Measurements from ENCODE around the gene MFN2.

The MFN2 gene

DNA sequence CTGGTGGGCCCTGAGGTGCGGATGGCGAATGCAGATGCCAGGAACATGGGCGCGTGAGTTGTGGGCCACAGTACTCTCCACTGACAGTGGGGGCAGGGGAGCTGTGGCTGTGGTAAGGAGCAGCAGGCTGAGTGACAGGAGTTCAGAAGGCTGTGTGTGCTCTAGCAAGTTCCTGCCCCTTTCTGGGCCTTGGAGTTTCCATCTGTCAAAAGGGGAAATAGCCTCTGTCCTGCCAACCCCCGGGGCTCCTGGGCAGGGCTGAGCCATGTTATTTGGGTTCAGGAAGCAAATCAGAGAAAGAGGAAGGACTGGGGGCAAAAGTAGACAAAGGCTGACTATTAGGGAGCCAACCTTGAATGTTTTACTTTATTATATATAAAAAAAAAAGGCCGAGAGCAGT is 19.5 kb upstream of the MFN2 start:
- DNase-seq, result no peak

DNA sequence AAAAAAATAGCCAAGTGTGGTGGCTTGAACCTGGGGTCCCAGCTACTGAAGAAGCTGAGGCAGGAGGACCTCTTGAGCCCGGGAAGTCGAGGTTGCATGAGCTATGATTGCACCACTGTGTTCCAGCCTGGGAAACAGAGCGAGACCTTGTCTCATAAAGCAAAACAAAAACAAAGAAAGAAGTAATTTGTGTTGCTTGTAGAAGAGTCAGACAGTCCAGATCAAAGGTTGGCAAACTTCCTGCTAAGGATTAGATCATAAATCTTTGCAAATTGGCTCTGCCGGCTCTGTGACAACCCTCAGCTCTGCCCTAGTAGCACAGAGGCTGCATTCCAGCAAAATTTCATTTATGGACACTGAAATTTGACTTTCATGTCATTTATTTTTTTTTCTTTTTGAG is 19.0 kb upstream of the MFN2 start:
- DNase-seq, result no peak

DNA sequence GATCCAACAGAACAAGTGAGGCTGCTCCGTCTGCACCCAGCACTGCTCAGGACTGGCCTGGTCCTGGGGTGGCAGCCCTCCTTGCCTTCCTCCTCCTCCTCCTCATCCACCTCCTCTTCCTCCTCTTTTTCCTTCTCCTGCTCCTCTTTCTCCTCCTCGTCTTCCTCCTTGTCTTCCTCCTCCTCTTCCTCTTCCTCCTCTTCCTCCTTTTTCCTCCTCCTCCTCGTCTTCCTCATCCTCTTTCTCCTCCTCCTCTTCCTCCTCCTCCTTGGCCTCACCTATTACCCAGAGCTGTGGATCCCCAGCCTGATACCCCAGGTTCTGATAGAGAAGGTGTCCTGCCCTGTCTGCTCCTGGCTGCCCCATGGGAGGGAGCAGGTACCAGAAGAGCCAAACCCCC is 16.6 kb upstream of the MFN2 start:
- no peak for DNase-seq

DNA sequence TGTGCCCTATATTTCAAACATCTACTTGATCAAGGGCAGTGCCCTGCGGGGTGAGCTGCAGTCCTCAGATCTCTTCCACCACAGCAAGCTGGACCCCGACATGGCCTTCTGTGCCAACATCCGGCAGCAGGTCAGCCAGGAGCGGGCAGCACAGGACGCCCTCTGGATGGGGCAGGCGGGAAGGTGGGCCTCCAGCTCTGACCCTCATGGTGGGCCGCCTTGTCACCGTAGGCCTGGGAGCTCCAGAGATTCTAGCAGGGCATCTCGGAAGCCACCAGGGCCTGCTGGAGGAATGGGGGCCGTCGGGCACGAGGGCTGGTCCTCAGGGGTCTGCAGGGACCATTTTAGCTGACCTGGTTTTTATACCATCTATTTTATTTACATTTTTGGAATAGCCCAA is 15.6 kb upstream of the MFN2 start:
- no peak for DNase-seq

DNA sequence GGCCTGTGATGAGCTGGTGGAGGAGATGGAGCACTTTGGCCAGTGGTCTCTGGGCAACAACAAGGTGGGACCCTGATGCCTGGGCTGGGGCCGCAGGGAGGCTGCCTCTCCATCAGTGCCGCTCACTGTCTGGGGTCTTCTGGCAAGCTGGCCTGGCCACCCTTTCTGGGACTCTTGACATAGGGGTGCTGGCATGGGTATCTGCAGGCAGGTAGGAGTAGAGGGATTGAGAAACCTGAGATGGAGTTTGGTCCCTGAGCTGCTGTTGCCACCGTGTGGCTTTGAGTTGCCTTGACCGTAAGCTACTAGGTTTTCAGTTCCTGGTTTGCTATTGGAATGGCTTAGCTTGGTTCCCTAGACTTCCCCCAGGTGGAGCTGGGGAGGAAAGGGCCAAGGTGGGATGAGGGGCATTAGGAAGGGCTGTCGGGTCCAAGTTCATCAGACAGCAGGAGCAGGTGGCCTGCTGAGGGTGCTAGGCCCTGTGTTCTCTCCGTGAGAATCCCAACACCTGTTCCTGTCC is 13.2 kb upstream of the MFN2 start:
- DNase-seq, result peak; percentile 14

DNA sequence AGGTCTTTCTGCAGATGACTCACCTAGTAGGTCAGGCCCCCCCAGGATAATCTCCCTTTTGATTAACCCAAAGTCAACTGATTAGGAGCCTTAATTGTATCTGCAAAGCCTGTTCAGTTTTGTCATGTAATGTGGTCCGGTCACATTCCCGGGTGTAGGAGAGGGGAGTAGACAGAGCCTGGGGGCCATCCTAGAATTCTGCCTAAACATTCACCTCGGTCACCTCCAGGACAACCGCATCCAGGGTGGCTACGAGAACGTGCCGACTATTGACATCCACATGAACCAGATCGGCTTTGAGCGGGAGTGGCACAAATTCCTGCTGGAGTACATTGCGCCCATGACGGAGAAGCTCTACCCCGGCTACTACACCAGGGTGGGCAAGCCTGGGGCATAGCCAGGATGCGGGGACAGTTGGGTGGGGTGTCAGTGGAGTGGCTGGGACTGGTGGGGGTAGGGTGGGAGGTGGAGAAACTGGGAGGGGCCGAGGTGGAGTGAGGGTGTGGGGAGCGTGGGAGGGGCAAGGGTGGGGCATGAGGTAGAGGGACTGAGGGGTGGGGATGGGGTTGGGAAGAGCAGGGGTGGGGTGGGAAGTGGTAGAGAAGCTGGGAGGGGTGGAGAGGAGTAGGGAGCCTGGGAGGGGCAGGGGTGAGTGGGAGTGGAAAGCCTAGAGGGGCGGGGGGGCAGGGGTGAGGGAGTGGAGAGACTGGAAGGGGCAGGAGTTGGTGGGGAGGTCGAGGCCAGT is 9.6 kb upstream of the MFN2 start:
- DNase-seq, result no peak

DNA sequence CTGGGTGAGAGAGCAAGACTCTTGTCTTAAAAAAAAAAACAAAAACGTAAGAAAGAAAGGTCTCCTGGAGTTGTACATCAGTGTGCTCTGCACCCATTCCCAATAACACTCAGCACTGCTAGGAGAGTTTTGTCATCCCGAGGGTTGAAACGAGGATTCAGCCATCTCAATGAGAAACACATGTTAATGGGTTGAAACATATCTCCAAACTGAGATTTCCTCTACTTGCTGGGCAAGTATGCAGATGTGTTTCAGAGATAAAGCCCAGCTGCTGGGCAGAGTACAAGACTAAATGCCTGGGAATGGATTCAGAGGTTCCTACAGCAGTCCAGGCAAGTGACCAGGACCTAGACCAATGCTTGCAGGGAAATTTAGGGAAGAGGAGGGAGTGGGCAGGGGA is 2.6 kb upstream of the MFN2 start:
- peak; percentile 47 for DNase-seq

DNA sequence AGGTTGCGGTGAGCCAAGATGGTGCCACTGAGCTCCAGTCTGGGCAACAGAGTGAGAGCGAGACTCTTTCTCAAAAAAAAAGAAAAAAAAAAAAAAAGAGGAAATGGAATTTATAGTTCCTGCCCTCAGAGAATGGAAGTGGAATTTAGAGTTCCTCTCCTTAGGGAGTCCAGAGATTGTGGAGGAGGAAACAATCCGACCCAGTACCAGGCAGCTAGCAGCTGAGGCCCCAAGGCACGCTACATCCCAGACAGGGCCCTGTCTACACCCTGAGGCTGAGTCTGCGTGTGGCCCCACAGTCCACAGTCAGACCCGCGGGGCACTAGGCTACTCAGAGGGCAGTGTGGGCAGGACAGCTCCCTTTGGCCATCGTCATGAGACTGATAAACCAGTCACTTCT is 1.9 kb upstream of the MFN2 start:
- DNase-seq, result no peak

DNA sequence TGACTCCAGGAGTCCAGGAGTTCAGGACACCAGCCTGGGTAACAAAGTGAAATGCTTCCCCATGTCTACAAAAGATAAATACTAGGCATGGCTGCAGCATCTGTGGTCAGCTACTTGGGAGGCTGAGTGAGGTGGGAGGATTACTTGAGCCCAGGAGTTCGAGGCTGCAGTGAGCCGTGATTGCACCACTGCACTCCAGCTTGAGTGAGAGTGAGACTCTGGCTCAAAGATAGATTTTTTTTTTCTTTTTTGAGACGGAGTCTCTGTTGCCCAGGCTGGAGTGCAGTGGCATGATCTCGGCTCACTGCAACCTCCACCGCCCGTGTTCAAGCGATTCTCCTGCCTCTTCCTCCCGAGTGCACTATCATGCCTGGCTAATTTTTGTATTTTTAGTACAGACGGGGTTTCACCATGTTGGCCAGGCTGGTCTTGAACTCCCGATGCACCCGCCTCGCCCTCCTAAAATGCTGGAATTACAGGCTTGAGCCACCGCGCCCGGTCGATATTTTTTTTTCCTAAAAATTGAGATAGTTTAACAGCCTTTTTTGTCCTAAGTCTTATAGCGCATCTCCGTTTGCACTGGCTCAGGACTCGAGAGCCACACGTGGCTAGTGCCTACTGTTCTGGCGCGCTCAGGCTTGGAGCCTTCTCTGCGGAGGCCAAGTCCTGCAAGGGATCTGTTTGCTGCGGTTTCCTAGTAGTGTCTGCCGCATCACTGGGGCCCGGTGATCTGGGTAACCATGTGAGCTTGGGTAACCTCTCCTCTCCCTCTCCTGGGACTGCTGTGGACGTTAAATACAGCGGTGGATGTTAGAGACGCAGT is 1.0 kb upstream of the MFN2 start:
- DNase-seq, result no peak

DNA sequence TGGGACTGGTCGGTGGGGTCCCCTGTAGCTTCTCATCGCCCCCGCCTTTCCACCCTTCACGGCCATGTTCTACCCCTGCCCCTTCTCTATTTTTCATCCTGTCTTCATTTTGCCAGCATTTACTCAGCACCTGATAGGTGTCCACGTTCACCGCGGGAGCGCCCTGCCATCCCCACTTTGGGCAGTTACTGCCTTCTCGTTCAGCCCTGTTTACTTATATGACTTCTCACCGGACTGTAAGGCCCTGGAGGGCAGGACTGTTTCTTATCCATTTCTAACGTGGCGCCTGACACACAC is 380 bp downstream of the MFN2 start:
- DNase-seq, result no peak

DNA sequence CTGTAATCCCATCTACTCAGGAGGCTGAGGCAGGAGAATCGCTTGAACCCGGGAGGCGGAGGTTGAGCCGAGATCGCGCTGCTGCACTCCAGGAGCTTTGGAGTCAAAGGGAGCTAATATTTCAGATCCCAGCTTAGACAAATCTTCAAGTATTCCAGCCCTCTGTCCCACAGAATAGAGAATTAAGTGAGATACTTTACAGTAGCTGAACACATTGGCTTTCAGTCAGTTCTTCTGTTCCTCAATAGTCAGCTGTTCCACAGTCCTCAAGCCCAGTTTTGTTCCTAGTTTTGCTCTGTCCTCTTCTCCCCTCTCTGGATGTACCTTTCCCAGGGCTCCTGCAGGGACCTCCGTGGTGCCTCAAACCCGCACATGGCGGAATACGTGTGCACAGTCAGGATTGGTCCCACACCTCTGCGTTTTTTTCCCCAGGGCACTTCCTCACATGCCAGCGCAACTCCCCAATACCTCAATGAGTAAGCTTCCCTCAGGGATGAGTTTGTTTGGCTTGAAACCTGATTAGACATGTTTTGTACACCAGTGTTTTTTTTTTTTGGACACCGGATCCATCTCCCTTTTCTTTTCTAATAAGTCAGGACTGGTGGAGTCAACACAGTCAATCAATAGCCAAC is 1.2 kb downstream of the MFN2 start:
- DNase-seq, result no peak

DNA sequence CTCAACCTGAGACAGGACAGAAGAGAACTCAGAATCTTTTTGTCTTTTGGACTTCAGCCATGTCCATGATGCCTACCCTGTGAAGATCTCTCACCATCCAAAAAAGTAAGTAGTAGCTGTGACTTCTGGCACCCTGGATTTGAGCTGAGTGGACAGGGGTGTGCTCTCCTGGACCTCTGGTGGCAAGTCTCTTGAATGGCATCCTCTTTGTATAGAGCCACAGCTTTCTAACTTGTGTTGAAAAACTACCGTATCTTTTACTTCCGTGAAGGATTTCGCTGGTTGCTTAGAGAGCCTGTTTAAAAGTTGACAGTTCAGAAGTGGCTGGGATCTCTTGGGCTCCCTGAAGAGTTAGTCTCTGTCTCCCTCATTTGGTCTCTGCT is 1.8 kb downstream of the MFN2 start:
- DNase-seq, result no peak

DNA sequence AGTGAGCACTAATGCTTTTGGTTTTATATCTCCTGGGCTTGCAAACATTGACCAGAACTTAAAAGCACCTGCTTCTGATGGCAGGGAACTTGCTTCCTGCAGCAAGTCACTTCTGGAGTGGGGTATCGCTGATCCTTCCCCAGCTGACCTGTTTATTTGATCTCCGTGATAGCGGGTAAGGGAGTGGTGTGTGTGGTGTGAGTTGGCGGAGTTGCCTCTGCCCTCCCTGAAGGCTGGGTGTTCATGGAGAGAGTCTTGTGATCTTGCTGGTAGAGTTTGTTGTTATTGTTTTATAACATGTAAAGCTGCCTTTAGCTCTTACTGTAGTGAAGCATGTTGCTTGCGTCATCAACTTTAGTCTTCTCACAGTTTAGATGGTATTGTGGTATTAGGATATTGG is 3.9 kb downstream of the MFN2 start:
- no peak for DNase-seq

DNA sequence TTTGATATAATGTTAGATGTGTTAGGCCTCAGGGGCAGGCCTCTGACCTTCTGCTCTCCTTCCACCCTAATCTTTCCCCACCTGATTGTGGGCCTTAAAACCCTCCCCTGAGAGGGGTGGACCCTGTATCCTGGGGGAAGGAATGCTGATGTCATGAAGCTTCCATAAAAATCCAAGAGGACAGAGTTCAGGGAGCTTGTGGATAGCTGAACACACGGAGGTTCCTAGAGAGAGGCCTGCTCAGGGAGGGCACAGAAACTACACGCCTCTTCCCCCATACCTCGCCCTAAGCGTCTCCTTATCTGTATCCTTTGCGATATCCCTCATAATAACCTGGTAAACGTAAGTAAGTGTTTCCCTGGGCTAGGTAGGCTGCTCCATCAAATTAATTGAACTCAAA is 4.3 kb downstream of the MFN2 start:
- no peak for DNase-seq

DNA sequence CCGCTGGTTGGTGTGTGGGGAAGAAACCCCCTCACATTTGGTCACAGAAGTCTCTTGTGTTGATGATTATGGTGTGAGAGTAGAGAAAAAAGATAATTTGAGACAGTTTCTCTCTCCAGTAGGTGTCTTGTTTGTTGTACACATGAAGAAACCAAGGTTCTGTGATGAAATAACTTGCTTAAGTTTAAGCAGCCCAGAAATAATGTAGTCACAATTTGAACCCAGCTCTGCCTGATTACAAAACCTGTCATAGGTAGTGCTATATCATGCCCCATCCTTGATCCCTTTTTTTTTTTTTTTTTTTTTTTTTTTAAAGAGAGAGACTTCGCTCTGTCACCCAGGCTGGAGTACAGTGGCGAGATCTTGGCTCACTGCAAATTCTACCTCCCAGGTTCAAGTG is 4.9 kb downstream of the MFN2 start:
- DNase-seq, result no peak

DNA sequence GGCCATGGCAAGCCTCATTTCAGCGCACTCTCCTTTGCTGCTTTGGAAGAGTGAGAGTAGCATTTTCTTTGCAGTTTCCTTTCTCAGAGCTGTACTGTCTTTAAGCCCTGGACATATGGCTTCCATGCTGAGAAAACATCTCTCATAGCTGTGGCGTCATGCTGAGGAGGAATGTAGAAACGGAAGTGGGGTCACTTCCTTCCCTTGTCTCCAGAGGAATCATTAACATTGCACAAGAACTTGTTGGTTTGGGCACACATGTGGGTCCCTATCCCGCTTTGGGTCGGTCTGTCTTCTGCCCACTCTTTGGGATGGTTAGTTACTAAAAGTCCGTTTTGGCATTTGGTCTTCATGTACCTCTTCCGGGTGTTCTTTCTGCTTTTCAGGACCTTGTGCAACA is 5.6 kb downstream of the MFN2 start:
- peak; percentile 56 for DNase-seq

DNA sequence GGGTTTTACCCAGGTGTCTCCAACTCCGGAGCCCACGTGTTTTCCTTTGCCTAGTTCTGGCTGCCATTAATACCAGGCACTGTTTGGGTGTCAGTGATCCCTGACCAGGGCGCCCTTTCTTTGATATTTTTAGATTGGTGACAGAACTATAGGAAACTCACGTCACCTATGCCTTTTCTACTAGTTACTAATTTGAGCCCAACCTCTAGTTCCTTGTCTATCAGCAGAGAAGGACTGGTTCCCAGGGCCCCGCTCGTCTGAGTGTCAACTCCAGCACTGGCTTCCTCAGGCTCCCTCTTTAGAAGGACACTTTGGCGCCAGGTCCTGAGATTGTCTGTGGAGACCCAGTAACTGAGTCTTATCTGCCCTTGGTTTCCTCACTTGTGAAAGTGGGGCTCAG is 9.4 kb downstream of the MFN2 start:
- DNase-seq, result no peak

DNA sequence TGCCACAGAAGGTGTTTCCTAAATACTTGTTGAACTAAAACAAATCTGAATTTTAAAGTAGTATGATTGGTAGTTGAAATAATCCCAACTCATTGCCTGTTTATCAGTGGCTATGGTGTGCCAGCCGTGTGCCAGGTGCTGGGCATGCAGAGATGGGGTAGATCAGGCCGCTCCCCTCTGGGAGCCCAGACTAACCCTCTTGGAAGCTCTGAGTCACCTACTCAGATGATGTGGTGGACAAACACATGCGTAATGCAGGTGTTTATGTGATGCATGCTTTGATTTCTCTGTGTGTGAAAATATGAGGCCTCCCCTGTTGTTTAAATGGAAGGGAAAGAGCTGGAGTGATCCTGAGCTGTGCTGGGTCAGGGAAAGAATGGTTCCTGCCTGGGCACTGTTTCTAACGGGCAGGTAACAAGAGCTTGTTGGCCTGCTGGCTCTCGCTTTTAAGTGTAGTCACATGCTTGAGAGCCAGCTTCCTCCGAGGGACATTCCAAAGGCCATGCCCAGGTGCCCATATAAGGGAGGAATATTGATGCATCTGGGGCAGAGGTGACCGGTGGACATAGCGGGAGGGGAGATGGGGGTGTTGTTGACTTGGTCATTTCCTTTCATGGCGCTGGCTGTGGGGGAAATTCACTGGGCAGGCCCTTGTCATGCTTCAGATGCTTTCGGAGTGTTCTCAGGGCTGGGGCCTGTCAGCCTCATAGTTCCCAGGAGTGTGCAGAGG is 10.2 kb downstream of the MFN2 start:
- DNase-seq, result no peak

DNA sequence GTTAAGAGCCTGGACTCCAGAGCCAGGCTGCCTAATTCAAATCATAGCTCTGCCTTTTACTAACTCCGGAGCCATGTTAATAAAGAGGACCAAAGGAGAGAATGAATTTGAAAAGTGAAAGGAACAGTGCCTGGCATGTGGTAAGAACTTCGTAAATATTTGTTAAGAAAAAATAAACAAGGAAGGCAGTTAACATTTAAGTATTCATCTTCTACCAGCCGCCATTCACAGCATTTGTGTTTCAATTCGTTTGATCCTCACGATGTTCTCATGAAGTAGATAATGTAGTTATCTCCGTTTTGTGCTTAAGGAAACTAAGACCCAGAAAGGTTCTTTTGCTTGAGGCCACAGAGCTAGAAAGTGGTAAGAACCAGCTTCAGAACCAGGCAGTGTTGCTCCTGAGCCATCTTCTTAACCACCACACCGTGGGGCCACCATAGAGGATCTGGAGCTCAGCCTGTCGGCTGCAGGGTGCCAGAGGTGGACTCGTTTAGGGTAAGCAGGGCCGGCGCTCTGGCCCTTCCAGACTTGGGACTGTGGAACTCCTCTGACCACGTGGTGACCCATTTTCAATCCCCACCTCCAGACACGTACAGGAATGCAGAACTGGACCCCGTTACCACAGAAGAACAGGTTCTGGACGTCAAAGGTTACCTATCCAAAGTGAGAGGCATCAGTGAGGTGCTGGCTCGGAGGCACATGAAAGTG is 11.9 kb downstream of the MFN2 start:
- no peak for DNase-seq

DNA sequence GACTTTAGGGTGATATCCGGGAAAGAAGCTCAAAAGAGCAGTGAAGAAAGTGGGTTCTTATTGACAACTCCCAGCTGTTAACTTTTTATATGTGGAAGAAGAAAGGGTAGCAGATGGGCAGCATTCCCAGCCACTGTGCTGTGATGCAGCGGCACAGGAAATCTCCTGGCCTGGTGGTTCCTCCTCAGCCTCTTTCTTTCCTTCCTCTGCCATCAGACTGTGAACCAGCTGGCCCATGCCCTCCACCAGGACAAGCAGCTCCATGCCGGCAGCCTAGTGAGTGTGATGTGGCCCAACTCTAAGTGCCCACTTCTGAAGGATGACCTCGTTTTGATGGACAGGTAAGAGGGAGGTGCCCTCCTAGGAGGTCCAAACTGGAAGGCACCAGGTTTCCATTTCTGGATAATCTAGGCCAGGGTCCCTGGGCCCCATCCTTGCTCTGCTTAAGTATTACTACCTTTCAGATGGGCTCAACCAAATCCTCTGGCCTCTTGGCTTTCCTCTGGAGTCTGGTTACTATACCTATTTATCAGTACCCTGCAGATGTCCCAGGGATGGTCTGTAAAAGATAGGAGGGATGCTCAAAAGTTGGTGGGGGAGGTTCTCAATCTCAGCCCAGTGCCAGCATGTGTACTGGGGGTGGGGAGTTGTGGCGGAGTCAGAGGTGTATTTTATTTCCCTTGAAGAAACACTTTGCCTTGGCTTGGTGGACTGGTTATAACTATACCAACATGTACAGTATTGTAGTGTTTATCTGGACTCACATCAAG is 17.0 kb downstream of the MFN2 start:
- no peak for DNase-seq

DNA sequence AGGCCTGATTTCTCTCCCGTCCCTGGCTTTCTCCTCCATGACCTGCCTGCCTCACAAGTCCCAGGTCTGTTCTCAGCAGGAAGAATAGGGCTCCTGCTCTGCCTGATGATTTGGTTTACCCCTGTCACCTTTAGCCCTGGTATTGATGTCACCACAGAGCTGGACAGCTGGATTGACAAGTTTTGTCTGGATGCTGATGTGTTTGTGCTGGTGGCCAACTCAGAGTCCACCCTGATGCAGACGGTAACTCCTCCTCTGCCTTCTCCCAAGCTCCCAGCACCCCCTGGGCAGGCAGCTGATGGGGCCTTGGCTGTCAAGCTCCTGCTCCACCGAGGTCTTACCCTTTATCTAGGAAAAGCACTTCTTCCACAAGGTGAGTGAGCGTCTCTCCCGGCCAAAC is 18.4 kb downstream of the MFN2 start:
- no peak for DNase-seq

DNA sequence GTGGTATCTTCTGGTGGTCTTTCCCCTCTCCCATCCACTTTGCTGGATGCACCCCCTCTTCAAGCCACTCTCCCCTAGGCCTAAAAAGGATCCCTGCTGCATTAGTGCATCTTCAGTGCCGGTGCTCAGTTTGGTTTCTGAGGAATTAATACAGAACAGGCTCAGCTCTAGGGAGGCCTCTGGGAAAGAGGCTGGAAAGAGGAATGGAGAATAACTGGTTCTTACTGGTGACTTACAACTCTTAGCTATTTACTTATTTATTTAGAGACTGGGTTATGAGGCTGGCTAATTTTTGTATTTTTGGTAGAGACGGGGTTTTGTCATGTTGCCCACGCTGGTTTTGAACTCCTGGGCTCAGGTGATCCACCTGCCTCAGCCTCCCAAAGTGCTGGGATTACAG is 19.0 kb downstream of the MFN2 start:
- no peak for DNase-seq

Measured in fibroblast of skin of abdomen (primary cell).